A549 (cell line): ENCODE results near the gene HOXC6.
"Not testable (repeated sequence)": the region's sequence is repeated elsewhere in the genome, so short reads cannot be mapped to it uniquely, and the experiment has no call there.

Source experiments
- MAX ChIP-seq: IDR thresholded peaks from 2 replicates; pipeline ENCODE4 v1.6.1; 2012
- TF ChIP-seq, protein P1 (sequence below): fragments of >200 bp; sonication (Bioruptor Twin); formaldehyde crosslinking; IDR thresholded peaks from 3 replicates; pipeline ENCODE4 v1.5.1; 2016

- TF ChIP-seq, protein P1, sequence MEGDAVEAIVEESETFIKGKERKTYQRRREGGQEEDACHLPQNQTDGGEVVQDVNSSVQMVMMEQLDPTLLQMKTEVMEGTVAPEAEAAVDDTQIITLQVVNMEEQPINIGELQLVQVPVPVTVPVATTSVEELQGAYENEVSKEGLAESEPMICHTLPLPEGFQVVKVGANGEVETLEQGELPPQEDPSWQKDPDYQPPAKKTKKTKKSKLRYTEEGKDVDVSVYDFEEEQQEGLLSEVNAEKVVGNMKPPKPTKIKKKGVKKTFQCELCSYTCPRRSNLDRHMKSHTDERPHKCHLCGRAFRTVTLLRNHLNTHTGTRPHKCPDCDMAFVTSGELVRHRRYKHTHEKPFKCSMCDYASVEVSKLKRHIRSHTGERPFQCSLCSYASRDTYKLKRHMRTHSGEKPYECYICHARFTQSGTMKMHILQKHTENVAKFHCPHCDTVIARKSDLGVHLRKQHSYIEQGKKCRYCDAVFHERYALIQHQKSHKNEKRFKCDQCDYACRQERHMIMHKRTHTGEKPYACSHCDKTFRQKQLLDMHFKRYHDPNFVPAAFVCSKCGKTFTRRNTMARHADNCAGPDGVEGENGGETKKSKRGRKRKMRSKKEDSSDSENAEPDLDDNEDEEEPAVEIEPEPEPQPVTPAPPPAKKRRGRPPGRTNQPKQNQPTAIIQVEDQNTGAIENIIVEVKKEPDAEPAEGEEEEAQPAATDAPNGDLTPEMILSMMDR = not testable (repeated sequence)
- not testable (repeated sequence) for TF ChIP-seq MAX
These were observed 50.9 kb downstream of the HOXC6 start for GRCh38 chr12:54079115-54079514.
